Stimulated activated CD8-positive, alpha-beta memory T cell treated with anti-CD3 and anti-CD28 coated beads, Interleukin-4, amount 100 ng/mL, for 4 hours (primary cell): ENCODE data around the gene FAM3C.

Experiments
- DNase-seq, 2 donors: peaks; one replicate each; pipeline ENCODE4 v3.0.0-alpha.2; 2020; ENCODE audit warnings: low read depth in 2 of 2, low spot score in 1 of 2

FAM3C gene

DNA sequence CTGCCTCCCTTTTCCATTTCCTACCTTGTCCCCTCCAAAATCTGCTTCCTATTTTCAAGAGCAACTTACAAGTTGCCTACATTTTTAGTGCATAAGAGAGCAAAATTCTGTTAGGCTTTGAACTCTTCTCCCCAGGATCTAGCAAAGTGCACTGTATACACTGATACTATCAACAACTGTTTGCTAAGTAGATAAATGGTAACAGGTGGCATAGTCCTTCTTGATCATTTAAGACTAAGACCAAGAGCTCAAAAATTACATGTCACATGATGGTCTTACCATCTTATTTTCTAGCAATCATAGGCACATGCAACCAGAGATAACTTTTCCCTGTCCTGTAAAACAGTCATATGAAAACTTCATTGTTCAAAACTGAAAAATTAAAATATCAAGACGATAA is 16.2 kb downstream of the FAM3C start:
- no peak for DNase-seq

- DNase-seq: no peak
These were observed 19.1 kb downstream of the FAM3C start for GRCh38 chr7:121376979-121377378.

DNA sequence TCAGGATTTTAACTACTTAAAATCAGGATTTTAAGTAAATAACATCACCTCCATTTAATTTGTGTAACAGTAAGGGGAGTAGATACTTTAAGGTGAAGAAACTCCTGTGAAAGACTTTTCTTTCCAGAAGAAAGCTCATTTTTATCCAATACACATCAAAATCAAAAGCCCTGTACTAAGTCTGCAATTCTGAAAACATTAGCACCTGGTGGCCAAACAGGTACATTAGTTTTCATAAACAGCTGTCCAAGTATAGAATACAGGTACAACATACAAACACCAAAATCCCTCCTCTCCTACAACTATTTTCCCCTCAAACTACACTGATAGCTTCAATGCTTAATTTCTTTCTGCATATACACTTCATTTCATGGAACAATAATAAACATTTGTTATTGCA is 22.9 kb downstream of the FAM3C start:
- DNase-seq: no peak

DNA sequence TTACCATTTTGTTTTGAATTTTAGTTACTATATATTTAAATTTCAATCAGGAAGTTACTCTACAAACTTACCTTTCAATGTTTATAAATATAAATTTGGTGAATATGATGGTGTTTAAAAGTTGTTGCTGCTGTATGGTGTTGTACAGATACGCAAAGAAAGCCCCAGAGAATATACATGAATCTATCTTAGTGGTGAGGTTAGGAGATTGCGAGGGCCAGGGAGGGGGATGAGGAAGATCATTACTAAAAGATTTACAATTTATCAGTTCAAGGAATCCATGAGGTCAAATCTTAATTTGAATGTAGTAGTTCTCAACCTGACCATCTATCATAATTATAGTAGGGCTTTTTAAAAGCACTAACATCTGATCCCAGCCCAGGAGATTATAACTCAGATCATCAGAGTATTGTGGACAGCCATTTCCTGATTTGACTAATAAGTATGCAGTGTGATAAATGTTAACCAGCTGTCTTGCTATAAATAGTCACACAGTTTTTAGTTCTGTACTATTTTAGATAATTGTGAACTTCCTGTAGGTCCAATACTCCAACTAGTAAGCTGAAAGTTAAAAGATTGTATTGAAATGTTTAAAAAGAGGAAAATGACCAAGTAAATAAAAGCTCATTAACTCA is 23.6 kb downstream of the FAM3C start:
- no peak for DNase-seq

DNA sequence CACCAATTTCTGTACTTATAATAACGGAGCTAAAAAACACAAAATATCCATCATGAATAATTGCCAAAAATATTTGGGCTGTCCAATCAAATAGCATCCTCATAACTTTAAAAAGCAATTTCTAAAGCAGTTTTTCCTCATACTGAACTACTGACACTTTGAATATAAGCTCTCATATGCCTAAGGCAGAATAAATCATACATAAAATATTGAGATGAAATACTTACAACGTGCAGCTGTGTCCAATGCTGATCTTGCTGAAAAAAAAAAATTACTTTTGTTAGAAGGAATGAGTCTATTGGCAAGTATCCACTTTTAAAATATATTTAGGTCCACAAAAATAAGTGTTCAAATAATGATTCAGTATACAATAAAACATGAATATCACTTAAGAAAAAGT is 24.2 kb downstream of the FAM3C start:
- no peak for DNase-seq

GRCh38 chr7:121371367-121371766 is 24.7 kb downstream of the FAM3C start:
- no peak for DNase-seq

- no peak for DNase-seq
These were observed 26.6 kb downstream of the FAM3C start for GRCh38 chr7:121369462-121369861.

DNA sequence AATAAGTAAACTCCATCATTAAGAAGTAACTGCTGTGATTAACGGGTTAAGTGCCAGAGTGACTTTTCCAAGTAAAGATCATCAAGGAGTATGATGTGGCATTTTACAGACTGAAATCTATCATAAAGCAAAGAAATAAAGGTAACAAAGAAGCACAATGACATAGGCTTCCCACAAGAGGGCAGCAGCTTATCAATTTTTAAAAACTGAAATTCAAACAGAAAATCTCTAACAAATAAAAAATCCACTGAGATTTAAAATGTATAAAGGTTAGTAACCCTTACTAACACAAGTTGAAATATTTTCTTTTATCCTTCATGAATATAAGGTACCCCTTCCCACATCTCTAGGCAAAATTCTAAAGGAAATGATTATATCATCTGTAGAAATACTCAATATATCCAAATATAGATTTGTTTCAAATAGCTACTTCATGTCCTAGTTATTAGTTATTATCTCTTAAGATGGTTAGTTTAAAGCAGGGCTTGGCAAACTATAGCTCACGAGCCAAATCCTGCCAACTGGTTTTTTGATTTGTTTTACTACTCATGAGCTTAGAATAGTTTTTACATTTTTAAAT is 29.2 kb downstream of the FAM3C start:
- no peak for DNase-seq

- DNase-seq: no peak
These were observed 35.5 kb downstream of the FAM3C start for GRCh38 chr7:121360564-121360963.

DNA sequence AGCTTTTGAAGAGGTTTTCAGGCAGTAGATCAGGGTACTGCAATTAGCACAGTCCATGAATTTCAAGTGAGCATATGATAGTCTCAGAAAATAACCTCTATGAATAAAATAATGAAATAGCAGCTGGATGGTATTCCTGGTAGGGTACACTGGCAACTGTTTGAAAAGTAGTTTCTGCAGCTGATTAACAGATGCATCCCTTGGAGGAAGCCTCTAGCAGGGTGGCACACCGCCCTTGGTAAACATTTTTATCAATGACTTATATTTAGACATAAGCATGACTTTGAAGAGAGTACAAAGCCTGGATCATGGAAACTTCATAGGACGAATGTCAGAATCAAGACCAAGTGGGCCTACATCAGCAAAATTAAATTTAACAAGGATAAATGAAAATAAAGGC is 40.5 kb downstream of the FAM3C start:
- no peak for DNase-seq

- DNase-seq: no peak
These were observed 43.8 kb downstream of the FAM3C start for GRCh38 chr7:121352323-121352722.

DNA sequence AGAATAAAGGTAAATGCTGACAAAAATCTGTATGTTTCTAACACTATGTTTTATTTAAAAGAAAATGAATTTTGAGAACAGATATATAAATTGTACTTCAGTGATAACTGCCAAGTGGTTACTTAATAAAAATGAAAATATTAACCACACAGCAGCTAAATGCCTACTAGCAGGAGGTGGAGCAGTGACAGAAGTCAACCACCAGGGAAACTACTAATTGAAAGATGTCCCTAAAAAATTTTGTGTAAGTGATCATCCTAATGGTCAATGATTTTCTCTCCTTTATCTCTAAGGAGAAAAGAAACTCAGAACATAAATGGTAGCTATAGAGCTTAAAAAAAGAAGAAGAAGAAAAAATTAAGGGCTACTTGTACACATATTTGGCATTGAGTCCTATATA is 44.4 kb downstream of the FAM3C start:
- DNase-seq: no peak

- no peak for DNase-seq
These were observed 51.6 kb downstream of the FAM3C start for GRCh38 chr7:121344497-121344896.

DNA sequence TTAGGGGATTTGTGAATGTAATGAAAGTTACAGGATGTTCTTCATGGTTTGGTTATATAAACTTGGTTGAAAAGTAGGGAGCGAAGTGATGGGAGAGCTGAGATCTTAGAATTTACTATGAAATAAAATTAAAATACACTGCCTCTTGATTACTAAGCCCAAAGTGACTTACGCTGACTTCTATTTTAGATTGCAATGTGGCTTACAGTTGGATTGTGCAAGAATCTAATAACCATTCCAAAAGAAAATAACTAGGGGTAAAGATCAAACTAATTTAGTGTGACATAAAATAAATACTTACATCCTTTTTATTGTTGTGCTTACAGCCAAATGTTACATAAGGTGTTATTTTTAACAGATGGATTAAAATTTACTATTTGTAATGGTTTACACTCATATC is 52.0 kb downstream of the FAM3C start:
- DNase-seq: no peak

DNA sequence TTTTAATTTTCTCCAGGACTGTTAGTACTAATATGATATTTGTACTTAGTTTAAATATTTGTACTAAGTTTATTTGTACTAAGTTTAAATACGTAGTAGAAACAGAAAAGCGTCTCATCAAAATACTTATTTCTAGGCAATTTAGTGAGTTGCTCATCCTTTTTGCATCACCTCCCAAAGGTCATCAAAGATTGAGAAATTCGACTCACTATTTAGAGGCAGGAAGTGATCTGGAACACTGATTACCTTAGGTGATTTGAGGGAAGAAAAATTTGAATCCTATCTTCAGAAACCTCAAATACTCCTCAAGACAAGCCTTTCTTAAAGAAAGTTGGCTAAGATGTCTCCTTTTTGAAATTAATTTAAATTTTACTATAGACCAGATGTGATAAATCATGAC is 52.8 kb downstream of the FAM3C start:
- DNase-seq: no peak

DNA sequence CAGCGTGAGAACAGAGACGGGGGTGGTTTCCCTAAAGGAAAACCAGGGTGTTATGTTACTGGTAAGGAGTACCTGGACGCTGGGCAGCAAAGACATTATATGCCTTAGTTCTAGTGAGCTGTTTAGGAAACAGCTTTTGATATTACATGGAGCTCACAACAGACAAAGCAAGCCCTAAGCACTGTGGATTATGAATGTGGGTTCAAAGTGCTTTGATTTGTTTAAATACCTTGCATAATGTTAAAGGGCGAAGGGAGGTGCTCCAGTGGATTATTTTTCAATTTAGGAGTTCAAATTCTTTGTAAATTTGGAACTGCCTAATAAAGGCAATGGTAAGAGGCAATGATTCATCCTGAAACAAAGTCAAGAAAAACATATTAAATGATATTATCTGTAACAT is 53.5 kb downstream of the FAM3C start:
- DNase-seq: no peak

GRCh38 chr7:121341933-121342332 is 54.2 kb downstream of the FAM3C start:
- no peak for DNase-seq

GRCh38 chr7:121339082-121339481 is 57.0 kb downstream of the FAM3C start:
- no peak for DNase-seq

DNA sequence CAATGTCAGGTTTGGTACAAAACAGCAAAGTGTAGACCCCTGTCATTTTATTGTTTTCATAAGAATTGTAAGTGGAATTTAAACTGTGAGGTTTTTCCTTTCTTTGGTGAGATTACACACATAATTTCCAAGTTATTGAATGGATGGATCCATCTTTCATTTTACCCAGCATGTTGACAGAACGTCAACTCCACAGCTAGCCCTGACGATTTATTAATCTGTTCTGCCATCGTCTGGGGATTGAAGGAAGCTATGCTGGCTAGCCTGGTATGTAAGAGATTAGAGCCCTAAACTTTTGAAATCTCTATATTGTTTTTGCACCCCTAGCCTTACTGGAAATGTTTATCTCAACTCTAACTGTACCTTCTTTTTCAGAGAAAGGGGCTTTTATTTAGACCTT is 58.7 kb downstream of the FAM3C start:
- no peak for DNase-seq

- DNase-seq: no peak
These were observed 59.5 kb downstream of the FAM3C start for GRCh38 chr7:121336579-121336978.

GRCh38 chr7:121334875-121335648 is 61.0 kb downstream of the FAM3C start:
- DNase-seq: no peak

DNA sequence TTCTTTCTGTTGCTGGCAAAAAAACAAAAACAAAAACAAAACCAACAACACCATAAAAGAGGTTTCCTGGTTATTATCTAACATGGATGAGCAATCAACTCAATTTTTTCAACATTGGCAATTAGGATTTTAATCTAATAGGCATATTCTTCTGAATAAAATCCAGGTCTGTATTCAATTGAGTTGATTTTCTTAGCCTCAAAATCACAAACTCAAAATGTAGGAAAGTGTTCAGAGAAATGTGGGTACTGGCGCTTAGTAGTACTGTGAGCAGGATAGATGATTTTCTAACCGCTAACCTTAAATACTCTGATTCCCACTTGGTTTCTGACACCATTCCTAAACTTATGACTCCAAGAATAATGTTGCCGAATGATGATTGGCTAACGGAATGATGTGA is 61.7 kb downstream of the FAM3C start:
- DNase-seq: no peak

DNA sequence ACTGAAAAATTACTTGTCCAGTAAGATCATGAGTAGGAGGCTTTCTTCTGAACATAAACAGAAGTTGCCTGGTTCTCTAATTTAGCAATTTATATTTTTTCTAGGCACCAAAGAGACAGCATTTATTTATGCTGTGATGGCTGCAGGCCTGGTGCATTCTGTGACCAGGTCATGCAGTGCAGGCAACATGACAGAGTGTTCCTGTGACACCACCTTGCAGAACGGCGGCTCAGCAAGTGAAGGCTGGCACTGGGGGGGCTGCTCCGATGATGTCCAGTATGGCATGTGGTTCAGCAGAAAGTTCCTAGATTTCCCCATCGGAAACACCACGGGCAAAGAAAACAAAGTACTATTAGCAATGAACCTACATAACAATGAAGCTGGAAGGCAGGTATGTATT is 64.5 kb downstream of the FAM3C start:
- no peak for DNase-seq
